Activated CD8-positive, alpha-beta T cell treated with anti-CD3 and anti-CD28 coated beads, Interleukin-2, amount 10 ng/mL, durations not matched to agents 7 days and 5 days (primary cell): ENCODE results near the gene MKRN2. TPM values are rescaled to one million over a fixed set of nuclear protein-coding genes. Genes with fewer than 3 reads are reported as not detected.

ENCODE experiments used
- total RNA-seq, 2 experiments: library from RNA; stranded (reverse); gene quantifications; one replicate each; pipeline ENCODE4 v1.2.3, GENCODE V29; 2021

MKRN2 gene
- total RNA-seq, 2 experiments from 2014 or later = 21.0 to 22.5 TPM

Other genes starting within 250 kb of the MKRN2 start
- 10 to 100 TPM in 1 of 2 experiments, 1 to 10 TPM in 1; 9.4 to 10.7 TPM for gene TSEN2, start 72.6 kb upstream of the MKRN2 start, total RNA-seq
- gene MKRN2OS, start 11.6 kb upstream of the MKRN2 start, total RNA-seq = not detected
- gene RAF1, start 107.0 kb downstream of the MKRN2 start, total RNA-seq = 10 to 100 TPM; 86.5 to 91.6 TPM
- gene TMEM40, start 202.2 kb downstream of the MKRN2 start, total RNA-seq = not detected
- under 1 TPM; 0.31 to 0.53 TPM for gene CAND2, start 239.6 kb downstream of the MKRN2 start, total RNA-seq